Measurements from ENCODE around the gene NPR3. TPM values are rescaled to one million over a fixed set of nuclear protein-coding genes. Genes with fewer than 3 reads are reported as not detected.

NPR3 gene
- total RNA-seq, 1 experiment from 2014 or later = 0.52 TPM

- no peak for DNase-seq (ENCODE audit: low read depth)
These were observed 97.7 kb downstream of the NPR3 start for GRCh38 chr5:32808783-32809182.

- peak; percentile 84 for DNase-seq (ENCODE audit: low read depth)
These were observed 99.7 kb downstream of the NPR3 start for GRCh38 chr5:32810804-32811203.

GRCh38 chr5:32812399-32812798, 101.3 kb downstream of the NPR3 start:
- peak; percentile 28 for DNase-seq (ENCODE audit: low read depth)

- DNase-seq (ENCODE audit: low read depth) = peak; percentile 36
These were observed 103.0 kb downstream of the NPR3 start for GRCh38 chr5:32814141-32814540.

- peak; percentile 92 for DNase-seq (ENCODE audit: low read depth)
These were observed 103.5 kb downstream of the NPR3 start for GRCh38 chr5:32814620-32815019.

- DNase-seq (ENCODE audit: low read depth) = no peak
These were observed 116.9 kb downstream of the NPR3 start for GRCh38 chr5:32827981-32828380.

- DNase-seq (ENCODE audit: low read depth) = no peak
These were observed 117.4 kb downstream of the NPR3 start for GRCh38 chr5:32828492-32828891.

- DNase-seq (ENCODE audit: low read depth) = peak; percentile 64
These were observed 120.5 kb downstream of the NPR3 start for GRCh38 chr5:32831624-32832023.

- no peak for DNase-seq (ENCODE audit: low read depth)
These were observed 122.0 kb downstream of the NPR3 start for GRCh38 chr5:32833127-32833526.

- DNase-seq (ENCODE audit: low read depth) = no peak
These were observed 122.5 kb downstream of the NPR3 start for GRCh38 chr5:32833663-32834062.

- DNase-seq (ENCODE audit: low read depth) = no peak
These were observed 123.1 kb downstream of the NPR3 start for GRCh38 chr5:32834251-32834650.

GRCh38 chr5:32836176-32836575, 125.1 kb downstream of the NPR3 start:
- peak; percentile 39 for DNase-seq (ENCODE audit: low read depth)

GRCh38 chr5:32837211-32837610, 126.1 kb downstream of the NPR3 start:
- DNase-seq (ENCODE audit: low read depth) = peak; percentile 31

- no peak for DNase-seq (ENCODE audit: low read depth)
These were observed 128.0 kb downstream of the NPR3 start for GRCh38 chr5:32839106-32839505.

- no peak for DNase-seq (ENCODE audit: low read depth)
These were observed 129.5 kb downstream of the NPR3 start for GRCh38 chr5:32840606-32841005.

Other genes with a start within 250 kb of the NPR3 start
- 243 and 612 TPM in 2 replicates for gene SUB1, start 125.8 kb upstream of the NPR3 start, total RNA-seq (2014; rRNA removed; shearing (Covaris generic))

Data from M059J (cell line).